ENCODE results near the gene CCDC170.

- TF ChIP-seq CTCF (conservative IDR thresholded peaks at IDR 0.05; ENCODE audit: low read length) (no peak), EZH2phosphoT487 (IDR thresholded peaks at IDR 0.05; ENCODE audit: borderline replicate concordance) (no peak)
These were observed 70.8 kb downstream of the CCDC170 start for GRCh38 chr6:151564654-151565053.

All from Loucy (cell line).